GM21576 (cell line): ENCODE data around the gene TMEM129.

ENCODE experiments used
- ATAC-seq: cut with Tn5 transposase; IDR thresholded peaks from one replicate; pipeline ENCODE4 v1.9.1; 2021; ENCODE audit warnings: mild to moderate bottlenecking, moderate library complexity; ENCODE audit not compliant: unreplicated experiment

TMEM129 gene

DNA sequence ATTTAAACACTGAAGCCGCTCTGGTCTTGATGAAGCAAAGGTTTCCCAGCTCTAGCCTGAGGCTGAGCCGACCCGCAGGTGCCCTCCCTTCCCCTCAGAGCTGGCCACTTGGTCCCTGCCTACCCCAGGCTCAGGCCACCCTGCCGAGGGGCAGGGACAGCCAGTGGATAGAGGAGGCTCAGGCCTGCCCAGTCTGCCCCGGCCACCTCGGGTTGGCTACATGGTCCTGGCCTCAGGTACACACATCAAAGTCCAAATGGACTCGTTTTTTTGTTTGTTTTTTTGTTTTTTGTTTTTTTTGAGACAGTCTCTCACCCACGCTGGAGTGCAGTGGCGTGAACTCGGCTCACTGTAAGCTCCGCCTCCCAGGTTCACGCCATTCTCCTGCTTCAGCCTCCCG, 24.0 kb upstream of the TMEM129 start:
- no peak for ATAC-seq

DNA sequence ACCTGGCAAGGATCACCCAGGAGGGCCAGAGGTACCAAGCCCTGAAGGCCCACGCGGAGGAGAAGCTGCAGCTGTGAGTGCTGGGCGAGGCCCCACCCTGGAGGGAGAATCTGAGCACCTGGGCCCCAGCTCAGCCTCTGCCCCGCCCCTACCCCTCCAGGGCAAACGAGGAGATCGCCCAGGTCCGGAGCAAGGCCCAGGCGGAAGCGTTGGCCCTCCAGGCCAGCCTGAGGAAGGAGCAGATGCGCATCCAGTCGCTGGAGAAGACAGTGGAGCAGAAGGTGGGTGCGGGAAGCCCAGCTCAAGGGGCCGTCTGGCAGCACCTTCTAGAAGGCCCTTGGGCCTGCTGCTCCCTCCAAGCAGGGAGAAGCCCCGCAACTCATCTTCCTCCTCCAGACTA, 23.4 kb upstream of the TMEM129 start:
- ATAC-seq = no peak

DNA sequence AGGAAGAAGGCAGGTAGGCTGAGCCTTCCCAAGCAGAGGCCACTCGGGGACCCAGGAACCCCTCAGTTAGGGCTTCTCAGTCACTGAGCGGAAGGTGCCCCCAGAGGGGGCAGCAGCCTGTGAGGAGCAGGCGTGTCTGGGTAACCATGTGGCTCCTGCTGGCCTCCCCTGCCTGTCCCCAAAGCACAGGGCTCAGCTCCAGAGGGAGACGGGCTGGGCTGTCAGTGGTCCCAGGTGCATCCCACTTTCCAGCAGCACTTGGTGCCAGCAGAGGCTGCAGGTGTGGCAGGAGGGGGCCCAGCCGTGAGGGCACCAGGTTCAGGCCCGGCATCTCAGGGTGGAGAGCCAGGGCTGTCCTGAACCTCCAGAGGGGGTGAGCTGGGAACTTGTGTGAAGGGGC, 22.9 kb upstream of the TMEM129 start:
- no peak for ATAC-seq

DNA sequence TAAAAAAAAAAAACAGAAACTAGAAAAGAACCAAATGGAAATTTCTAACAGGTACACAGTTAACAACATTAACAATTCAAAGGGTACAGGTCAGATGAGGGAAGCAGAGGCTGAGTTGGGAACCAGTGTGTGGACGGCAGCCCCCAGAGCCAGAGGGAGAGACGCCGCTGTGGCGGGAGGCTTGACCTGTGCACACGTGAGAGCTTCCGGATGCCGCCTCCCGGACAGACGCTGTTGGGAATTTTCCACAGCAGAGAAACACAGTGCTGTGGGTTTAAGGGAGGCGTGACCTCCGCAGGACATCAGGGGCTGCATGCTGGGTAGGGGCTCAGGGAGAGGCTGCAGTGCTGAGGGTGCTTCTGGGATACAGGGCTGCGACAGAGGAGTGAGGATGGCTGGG, 22.4 kb upstream of the TMEM129 start:
- no peak for ATAC-seq

DNA sequence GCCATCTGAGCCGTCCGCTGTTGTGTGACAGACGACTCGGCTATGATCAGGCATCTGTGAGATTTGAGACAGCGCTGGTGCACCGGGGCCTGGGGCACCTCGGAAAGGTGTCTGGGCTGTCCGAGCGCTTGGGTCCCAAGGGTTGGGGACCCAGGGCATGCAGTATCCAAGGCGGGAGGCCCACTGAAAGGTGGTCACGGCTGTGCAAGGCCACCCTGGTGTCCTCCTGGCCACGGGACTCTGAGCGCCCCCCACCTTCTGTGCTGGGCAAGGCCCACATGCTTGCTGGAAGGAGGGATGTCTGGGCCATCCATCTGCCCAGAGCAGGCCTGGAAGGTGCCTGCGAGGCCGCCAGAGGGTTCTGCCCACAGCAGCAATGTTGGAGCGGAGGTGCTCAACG, 20.1 kb upstream of the TMEM129 start:
- no peak for ATAC-seq

DNA sequence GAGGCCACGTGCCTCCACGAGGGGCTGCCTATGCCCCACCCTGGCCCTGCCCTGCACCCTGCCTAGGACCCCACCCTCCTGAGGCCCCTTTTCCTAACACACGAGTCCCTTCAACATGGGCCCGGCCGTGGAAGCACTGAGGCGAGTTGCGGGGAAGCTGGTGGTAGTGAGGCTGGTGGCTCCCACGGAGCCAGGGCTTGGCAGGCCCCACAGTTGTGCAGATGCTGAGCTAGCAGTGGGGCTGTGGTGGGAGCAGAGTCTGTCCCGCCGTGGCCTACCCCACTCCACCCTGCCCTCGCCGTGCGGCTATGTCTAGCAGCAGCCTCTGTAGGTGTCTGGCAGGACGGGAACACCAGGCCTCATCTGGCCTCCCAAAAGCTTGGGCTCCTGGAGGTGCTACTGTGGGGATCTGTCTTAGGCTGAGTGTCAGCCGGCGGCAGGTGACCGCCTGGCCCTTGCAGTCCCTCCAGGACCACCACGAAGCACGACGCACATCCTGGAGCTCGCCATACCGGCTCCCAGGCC, 19.0 kb upstream of the TMEM129 start:
- no peak for ATAC-seq

DNA sequence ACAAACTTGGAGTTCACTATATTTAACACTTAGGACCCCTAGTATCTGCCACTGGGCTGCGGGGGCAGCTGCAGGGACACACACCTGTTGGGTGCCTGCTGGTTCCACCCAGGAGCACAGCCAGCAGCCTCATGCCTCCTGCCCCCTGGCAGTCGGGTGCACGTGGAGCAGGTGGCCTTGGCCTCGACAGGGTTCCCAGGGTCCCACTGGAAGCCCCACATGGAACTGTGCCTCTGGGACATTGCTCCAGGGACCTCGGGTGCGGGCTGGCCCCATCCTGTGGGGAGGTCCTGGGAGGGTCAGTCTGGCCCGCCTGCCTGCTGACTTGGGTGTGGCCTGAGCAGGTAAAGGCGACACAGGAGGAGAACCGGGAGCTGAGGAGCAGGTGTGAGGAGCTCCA, 18.2 kb upstream of the TMEM129 start:
- ATAC-seq = no peak

DNA sequence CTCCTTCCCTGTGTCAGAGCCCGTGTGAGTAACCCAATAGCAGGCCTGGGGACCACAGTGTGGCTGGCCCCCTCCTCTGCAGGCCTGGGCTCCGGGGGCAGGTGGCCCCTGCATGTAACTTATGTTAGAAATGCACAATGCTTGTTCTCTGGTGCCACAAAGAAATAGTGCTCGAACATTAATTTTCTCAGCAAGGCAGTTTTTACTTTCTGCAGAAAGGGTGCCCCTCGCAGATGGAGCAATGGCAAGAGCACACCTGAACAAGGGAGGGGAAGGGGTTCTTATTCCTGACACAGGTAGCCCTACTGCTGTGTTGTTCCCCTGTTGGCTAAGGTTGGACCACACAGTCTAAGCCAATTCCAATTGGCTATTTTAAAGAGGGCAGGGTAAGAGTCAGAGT, 17.3 kb upstream of the TMEM129 start:
- ATAC-seq = no peak

DNA sequence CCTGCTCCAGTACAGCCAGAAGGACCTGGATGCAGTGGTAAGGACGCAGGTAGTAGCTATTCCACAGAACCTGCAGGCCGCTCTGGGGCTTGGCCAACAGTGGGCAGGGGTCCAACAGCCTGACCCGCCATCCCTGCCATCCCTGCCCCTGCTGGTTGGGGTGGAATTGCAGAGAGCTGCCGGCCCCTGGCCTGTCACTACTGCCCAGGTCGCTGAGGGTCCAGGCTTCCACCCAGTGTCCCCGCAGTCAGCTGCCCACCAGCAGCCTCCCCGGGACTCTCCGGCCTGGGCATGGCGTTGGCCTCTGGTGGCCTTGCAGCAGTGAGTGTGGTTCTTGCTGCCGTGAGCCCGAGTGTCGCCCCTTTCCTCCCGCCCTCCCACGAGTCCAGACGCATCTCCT, 16.5 kb upstream of the TMEM129 start:
- no peak for ATAC-seq

DNA sequence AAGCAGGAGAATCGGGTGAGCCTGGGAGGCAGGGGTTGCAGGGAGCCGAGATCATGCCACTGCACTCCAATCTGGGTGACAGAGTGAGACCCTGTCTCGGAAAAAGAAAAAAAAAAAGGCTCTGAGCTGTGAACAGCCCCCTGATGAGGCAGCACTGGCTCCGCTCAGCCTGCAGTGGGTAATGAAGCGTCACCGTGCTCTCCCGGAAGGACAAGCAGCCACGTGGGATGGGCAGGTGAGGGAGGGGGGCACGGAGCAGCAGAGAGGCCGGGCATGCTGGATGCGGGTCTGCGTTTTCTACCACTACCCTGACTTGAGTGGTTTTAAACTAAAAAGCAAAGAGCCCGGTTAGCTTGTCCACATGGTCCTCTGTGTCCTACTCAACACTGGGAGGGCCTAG, 15.7 kb upstream of the TMEM129 start:
- ATAC-seq = no peak

DNA sequence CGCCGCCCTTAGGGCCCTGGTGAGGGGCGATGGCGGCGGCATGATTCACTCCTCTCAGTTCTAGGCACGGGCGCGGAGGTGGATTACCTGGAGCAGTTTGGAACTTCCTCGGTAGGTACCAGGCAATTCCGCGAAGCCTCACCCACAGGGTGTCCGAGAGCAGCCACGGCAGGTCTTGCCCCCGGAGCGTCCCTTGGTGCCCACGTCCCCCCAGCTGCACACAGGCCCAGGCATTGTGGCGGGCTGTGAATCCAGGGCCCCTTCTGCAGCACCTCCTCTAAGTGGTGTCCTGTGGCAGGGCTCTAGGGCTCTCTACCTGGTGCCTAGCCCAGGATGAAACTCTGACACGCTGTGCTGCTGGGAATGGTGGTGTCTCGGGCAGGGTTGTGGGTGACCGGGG, 14.1 kb upstream of the TMEM129 start:
- no peak for ATAC-seq

DNA sequence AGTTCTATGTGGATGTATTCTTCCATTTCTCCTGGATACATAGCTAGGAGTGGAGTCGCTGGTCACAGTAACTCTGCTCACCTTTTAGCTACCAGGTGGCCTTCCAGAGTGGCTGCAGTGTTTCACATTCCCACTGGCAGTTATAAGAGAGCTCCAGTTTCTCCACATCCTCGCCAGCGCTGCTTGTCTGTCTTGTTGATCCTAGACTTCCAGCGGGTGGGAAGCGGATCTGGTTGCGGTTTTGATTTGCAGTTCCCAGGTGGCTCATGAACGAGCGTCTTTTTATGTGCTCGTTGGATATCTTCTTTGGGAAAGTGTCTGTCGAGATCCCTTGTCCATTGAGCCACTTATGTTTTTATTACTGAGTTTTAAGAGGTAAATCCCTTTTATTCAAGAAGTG, 11.8 kb upstream of the TMEM129 start:
- no peak for ATAC-seq

DNA sequence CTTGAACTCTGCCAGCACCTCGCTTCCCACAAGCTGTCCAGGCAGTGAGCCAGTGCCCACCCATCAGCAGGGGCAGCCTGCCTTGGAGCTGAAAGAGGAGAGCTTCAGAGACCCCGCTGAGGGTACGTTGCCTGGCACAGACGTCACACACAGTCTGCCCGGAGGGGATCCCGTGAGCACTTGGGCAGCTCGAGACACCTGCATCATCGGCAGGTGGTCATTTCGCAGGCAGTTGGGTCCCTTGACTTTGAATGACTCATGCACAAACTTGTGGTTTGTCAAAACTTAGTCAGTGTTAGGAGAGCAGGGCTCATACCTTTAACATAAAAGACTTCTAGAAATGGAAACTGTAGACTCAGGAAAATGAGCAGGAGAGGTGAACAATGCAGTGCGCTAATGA, 10.1 kb upstream of the TMEM129 start:
- ATAC-seq = no peak

DNA sequence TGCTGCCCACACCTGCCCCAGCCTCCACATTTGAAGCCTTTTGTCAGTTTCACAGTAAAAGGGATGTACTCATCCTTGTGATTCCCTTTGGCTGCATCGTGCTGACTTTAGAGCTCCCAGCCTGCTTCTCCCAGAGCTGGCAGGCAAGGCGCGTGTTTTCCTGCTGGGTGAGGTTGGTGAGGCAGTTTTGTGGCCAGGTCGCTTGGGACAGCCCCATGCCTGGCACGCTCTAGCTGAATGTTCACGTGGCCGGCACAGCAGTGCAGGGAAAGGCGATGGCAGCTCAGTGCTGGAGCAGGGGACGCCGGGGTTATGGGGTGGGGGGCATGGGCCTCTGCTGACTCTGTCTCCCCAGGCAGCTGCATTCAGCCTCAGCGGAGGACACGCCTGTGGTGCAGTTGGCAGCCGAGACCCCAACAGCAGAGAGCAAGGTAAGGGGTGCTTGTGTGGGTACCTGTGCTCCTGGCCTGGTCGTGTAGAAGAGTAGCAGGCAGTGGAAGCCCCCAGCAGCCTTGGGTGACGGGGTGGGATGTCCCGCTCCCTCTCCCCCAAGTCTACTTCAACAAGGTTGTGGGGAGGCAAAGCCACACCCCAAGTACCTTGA, 9.5 kb upstream of the TMEM129 start:
- no peak for ATAC-seq

DNA sequence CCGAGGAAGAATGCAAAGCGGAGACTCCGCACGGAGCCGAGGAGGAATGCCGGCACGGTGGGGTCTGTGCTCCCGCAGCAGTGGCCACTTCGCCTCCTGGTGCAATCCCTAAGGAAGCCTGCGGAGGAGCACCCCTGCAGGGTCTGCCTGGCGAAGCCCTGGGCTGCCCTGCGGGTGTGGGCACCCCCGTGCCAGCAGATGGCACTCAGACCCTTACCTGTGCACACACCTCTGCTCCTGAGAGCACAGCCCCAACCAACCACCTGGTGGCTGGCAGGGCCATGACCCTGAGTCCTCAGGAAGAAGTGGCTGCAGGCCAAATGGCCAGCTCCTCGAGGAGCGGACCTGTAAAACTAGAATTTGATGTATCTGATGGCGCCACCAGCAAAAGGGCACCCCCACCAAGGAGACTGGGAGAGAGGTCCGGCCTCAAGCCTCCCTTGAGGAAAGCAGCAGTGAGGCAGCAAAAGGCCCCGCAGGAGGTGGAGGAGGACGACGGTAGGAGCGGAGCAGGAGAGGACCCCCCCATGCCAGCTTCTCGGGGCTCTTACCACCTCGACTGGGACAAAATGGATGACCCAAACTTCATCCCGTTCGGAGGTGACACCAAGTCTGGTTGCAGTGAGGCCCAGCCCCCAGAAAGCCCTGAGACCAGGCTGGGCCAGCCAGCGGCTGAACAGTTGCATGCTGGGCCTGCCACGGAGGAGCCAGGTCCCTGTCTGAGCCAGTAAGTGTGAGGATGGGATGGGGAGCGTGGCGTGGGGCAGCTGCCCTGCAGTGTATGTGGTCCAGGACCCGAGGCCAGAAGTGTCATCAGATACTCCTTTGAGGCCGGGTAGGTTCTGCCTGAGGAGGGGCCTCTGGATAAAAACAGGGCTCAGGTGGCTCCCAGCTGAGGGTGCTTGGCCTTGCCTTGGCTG, 7.2 kb upstream of the TMEM129 start:
- ATAC-seq = no peak

DNA sequence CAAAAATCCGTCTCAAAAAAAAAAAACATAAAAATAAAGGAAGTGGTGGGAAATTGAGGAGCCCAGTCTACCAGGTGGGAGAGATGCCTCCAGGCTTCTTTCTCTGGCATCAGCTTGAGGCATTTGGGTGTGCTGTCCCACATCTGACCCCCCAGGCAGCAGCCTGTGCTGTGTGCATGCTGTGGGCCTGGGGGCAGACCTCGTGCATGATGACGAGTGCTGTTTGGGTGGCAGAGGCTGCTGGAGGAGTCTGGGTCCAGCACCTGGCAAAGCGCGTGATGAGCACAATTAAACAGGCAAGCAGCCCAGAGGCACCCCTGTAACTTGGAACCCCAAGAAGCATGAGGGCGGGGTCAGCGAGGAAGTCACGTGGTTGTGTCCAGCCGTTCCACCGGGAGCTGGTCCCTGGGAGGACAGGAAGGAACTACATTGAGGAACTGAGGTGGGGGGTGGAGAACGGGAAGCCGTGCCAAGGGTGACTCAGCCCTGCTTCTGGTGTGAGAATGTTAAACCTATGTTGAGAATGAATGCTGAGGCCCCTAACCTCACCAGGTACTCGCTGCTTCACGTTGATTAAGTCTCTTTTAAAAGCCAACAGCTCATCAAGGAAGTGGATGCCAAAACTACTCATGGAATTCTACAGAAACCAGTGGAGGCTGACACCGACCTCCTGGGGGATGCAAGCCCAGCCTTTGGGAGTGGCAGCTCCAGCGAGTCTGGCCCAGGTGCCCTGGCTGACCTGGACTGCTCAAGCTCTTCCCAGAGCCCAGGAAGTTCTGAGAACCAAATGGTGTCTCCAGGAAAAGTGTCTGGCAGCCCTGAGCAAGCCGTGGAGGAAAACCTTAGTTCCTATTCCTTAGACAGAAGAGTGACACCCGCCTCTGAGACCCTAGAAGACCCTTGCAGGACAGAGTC, 6.3 kb upstream of the TMEM129 start:
- no peak for ATAC-seq

DNA sequence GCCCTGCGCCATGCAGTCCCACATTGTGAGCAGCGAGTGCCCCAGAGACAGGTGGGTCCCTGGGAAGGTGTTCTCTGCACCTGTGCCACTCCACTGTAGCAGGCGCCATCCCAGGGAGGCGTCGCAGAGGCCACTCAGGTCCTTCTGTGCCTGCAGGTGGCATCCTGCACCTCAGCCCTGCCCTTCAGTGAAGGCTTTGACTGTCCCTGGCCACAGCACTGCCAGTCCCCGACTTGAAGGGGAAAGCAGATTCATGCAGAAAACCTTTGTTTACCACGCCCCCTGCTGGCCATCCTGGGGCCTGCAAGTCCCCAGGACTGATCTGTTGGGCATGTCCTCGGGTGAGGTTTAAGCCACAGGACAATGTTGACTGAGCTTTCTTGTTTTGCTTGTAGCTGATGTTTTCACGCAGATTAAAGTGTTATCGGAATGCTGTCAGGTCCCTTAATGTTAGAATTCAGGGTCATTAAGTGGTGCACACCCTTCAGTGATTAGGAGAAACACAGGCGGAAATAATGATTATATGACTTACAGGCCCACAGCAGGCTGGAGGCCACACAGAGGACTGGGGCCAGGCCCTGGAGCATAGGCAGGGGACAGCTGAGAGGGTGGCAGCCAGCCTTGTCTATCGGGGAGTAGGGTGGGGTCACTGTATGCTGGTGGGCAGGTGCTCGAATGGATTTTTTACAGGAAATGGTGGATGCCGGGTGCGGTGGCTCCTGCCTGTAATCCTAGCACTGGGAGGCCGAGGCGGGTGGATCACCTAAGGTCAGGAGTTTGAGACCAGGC, 5.2 kb upstream of the TMEM129 start:
- no peak for ATAC-seq

DNA sequence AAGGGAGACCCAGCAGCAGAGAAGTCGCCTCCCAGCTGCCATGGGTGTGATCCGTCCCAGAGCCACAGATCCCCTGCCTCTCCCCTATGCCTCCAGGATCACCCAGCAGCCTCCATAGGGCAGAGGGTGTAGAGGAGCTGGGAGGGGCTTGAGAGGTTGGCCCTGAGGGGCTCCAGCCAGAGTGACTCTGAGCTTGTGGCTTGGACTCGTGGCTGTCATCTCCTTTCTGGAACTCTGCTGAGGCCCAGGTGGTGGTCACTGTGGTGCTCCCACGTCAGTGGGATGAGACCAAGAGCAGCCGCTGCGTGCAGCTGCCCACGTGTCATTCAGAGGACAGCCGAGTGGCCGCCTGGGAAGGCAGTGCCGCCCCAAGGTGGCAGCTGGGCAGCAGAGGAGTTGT, 4.4 kb upstream of the TMEM129 start:
- ATAC-seq = no peak

DNA sequence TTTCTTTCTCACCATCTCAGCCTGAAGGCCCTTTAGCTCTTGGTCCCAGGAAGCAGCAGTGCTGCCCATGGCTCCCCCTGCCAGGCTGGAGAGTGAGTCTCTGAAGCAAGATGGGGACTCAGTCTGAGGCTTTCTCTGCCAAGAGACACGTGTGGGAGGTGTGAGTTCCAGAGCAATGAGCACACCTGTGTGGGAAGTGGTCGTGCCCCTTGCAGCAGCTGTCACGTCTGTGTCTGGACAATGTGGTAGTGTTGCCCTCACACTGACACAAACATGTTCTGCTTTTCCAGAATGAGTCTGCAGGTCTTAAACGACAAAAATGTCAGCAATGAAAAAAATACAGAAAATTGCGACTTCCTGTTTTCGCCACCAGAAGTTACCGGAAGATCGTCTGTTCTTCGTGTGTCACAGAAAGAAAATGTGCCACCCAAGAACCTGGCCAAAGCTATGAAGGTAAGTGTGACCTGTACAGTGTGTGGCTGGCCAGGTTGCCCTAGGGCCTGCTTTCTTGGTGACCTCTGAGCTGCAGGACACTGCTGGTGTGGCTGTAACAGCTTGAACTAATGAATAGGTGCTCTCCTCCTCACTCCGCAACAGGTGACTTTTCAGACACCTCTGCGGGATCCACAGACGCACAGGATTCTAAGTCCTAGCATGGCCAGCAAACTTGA, 2.1 kb upstream of the TMEM129 start:
- ATAC-seq = no peak

DNA sequence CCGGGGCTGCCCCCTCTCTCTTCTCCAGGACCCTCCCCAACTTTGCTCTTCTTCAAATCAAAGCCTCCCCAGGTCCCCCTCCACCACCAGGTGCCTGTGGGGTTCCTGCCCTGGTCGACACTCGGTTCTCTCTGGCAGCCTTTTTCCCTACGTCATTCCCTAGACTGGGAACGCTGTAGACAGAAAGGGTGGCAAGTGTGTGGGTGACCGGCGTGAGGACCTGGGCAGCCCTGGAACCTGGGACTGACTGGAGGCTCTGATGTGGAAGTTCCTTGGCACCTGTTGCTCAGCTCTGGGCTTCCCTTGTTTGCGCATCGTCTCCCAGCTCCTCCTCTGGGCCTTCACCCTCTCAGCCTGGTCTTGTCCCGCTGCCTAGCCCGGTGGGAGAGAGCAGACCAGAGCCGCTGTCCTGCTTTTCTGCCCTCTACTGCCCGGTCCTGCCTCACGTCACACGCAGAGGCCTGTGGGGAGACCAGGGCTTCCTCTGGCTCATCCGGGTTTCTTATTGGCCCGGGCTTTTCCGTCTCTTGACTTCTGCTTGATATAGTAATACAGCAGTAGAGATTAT, 1.5 kb upstream of the TMEM129 start:
- ATAC-seq = no peak
